H1 (cell line): Measurements from ENCODE around the gene PRELID1. TPM values are rescaled to one million over a fixed set of nuclear protein-coding genes. Genes with fewer than 3 reads are reported as not detected.

Source experiments
- CTCF ChIA-PET: fragments of 300-600 bp; sonication (Branson Sonifier 250); formaldehyde crosslinking; loops from one replicate; lab custom pipeline; 2021; ENCODE audit not compliant: partially characterized antibody; lab: Charles Lee
- POLR2A ChIA-PET: fragments of 300-600 bp; sonication (Branson Sonifier 250); formaldehyde crosslinking; loops from one replicate; lab custom pipeline; 2021; ENCODE audit warnings: inconsistent platforms; ENCODE audit not compliant: partially characterized antibody; lab: Charles Lee
- DNase-seq, 2 experiments: peaks; one replicate each; pipeline versions ENCODE4 v3.0.0 to v3.0.0-alpha.2; 2010 to 2022; ENCODE audit warnings: low spot score in 2 of 2, low read depth in 1 of 2, mixed read lengths in 1 of 2
- FAIRE-seq: peaks from 2 replicates; lab custom pipeline; 2011; peaks lifted over from hg19 to GRCh38; lab: Jason Lieb, UNC
- H2AFZ ChIP-seq: 2 replicates; pipeline ENCODE4 v1.8.1; 2012; ENCODE audit warnings: low read length, inconsistent platforms
- H2AK5ac ChIP-seq: 2 replicates; pipeline ENCODE4 v1.6.1; 2013; ENCODE audit warnings: low read depth, low read length
- H2BK120ac ChIP-seq: replicated peaks from 2 replicates; pipeline ENCODE3; 2013; ENCODE audit warnings: low read depth, low read length, inconsistent platforms
- H2BK12ac ChIP-seq: 2 replicates; pipeline ENCODE4 v1.6.1; 2013; ENCODE audit warnings: low read depth, low read length
- H2BK15ac ChIP-seq: 2 replicates; pipeline ENCODE4 v1.6.1; 2013; ENCODE audit warnings: low read length
- H2BK20ac ChIP-seq: 2 replicates; pipeline ENCODE4 v1.6.1; 2013; ENCODE audit warnings: low read length
- H2BK5ac ChIP-seq: 2 replicates; pipeline ENCODE4 v1.6.1; 2013; ENCODE audit warnings: low read depth, low read length
- H3K14ac ChIP-seq: 2 replicates; pipeline ENCODE4 v1.6.1; 2013; ENCODE audit warnings: inconsistent platforms; ENCODE audit not compliant: insufficient read length
- H3K18ac ChIP-seq: 2 replicates; pipeline ENCODE4 v1.6.1; 2013; ENCODE audit warnings: low read length; ENCODE audit errors: extremely low read depth
- H3K23ac ChIP-seq: 2 replicates; pipeline ENCODE4 v1.6.1; 2013; ENCODE audit warnings: inconsistent platforms; ENCODE audit not compliant: insufficient read length
- H3K23me2 ChIP-seq: 2 replicates; pipeline ENCODE4 v1.6.1; 2013; ENCODE audit warnings: low read depth, low read length
- H3K27ac ChIP-seq: 2 replicates; pipeline ENCODE4 v1.6.1; 2011; ENCODE audit warnings: low read depth, low read length, inconsistent platforms
- H3K27me3 ChIP-seq, 4 experiments: replicated peaks in 1 of 4; 1 replicate in 1 of 4; 2 replicates in 3 of 4; pipeline versions ENCODE4 v1.6.1 to v1.8.1; 2011 to 2013; ENCODE audit warnings: low read length in 3 of 4, mild to moderate bottlenecking in 3 of 4, inconsistent platforms in 2 of 4, mixed read lengths in 2 of 4, moderate library complexity in 1 of 4; ENCODE audit not compliant: control insufficient read depth in 3 of 4, insufficient read depth in 3 of 4; ENCODE audit errors: extremely low read depth in 1 of 4
- H3K36me3 ChIP-seq, 4 experiments: 2 replicates each; pipeline versions ENCODE4 v1.6.1 to v1.8.1; 2011 to 2013; ENCODE audit warnings: mild to moderate bottlenecking in 4 of 4, low read length in 3 of 4, moderate library complexity in 2 of 4, control low read depth in 1 of 4, inconsistent platforms in 1 of 4; ENCODE audit not compliant: insufficient read depth in 4 of 4, control insufficient read depth in 2 of 4
- H3K4ac ChIP-seq: replicated peaks from 2 replicates; pipeline ENCODE3; 2013; ENCODE audit warnings: low read length, low read depth, mixed read lengths, inconsistent platforms; ENCODE audit not compliant: insufficient read length
- H3K4me1 ChIP-seq, 4 experiments: replicated peaks in 1 of 4; 1 replicate in 1 of 4; 2 replicates in 3 of 4; pipeline versions ENCODE4 v1.6.1 to v1.8.1; 2011 to 2013; ENCODE audit warnings: low read length in 3 of 4, inconsistent platforms in 2 of 4, mixed read lengths in 1 of 4; ENCODE audit not compliant: insufficient read depth in 4 of 4, control insufficient read depth in 3 of 4
- H3K4me2 ChIP-seq, 2 experiments: 2 replicates each; pipeline versions ENCODE4 v1.6.1 to v1.8.1; 2011 to 2013; ENCODE audit warnings: low read depth in 2 of 2, low read length in 2 of 2, control low read depth in 1 of 2, inconsistent platforms in 1 of 2, mild to moderate bottlenecking in 1 of 2; ENCODE audit not compliant: insufficient read depth in 1 of 2
- H3K4me3 ChIP-seq, 4 experiments: fragments of 200-600, 300-600 bp in 1 of 4; sonication (generic), shearing (Covaris generic), sonication (Bioruptor Twin) in 1 of 4; 2 replicates each; pipeline versions ENCODE4 v1.5.1 to v1.8.1; 2011 to 2016; ENCODE audit warnings: low read length in 4 of 4, low read depth in 3 of 4, control low read depth in 2 of 4, inconsistent platforms in 2 of 4, mild to moderate bottlenecking in 2 of 4, mixed read lengths in 1 of 4, moderate library complexity in 1 of 4; ENCODE audit not compliant: insufficient read depth in 2 of 4; ENCODE audit errors: extremely low read depth in 1 of 4
- H3K56ac ChIP-seq: replicated peaks from 2 replicates; pipeline ENCODE3; 2013; ENCODE audit warnings: low read depth, mild to moderate bottlenecking, mixed read lengths, low read length, inconsistent platforms; ENCODE audit not compliant: insufficient read length
- H3K79me1 ChIP-seq: 2 replicates; pipeline ENCODE4 v1.6.1; 2013; ENCODE audit warnings: low read depth, low read length, control low read depth
- H3K79me2 ChIP-seq, 2 experiments: 2 replicates each; pipeline versions ENCODE4 v1.6.1 to v1.8.1; 2012 to 2013; ENCODE audit warnings: low read length in 2 of 2, mild to moderate bottlenecking in 2 of 2, inconsistent platforms in 1 of 2; ENCODE audit not compliant: insufficient read depth in 2 of 2, control insufficient read depth in 1 of 2
- H3K9ac ChIP-seq, 4 experiments: replicated peaks in 1 of 4; 1 replicate in 1 of 4; 2 replicates in 3 of 4; pipeline versions ENCODE4 v1.6.1 to v1.8.1; 2011 to 2013; ENCODE audit warnings: low read depth in 3 of 4, low read length in 3 of 4, control low read depth in 2 of 4, mild to moderate bottlenecking in 2 of 4, moderate library complexity in 2 of 4, inconsistent platforms in 1 of 4; ENCODE audit errors: extremely low read depth in 1 of 4
- H3K9me3 ChIP-seq, 2 experiments: 2 replicates each; pipeline versions ENCODE4 v1.6.1 to v1.8.1; 2012 to 2013; ENCODE audit warnings: mild to moderate bottlenecking in 2 of 2, moderate library complexity in 2 of 2, control low read depth in 1 of 2, inconsistent platforms in 1 of 2, low read depth in 1 of 2, low read length in 1 of 2, mixed read lengths in 1 of 2; ENCODE audit not compliant: insufficient read depth in 2 of 2
- H4K20me1 ChIP-seq, 2 experiments: replicated peaks in 1 of 2; 2 replicates each; pipeline versions ENCODE3 to v1.8.1; 2011 to 2013; ENCODE audit warnings: inconsistent platforms in 2 of 2, low read length in 2 of 2, mild to moderate bottlenecking in 1 of 2; ENCODE audit not compliant: insufficient read depth in 2 of 2, control insufficient read depth in 1 of 2
- H4K5ac ChIP-seq: 2 replicates; pipeline ENCODE4 v1.6.1; 2013; ENCODE audit warnings: low read length, low read depth, mixed read lengths, inconsistent platforms; ENCODE audit not compliant: insufficient read length
- H4K8ac ChIP-seq: 2 replicates; pipeline ENCODE4 v1.8.0; 2013; ENCODE audit warnings: mild to moderate bottlenecking, moderate library complexity, low read length, inconsistent platforms; ENCODE audit not compliant: insufficient read depth; ENCODE audit errors: extremely low read depth
- H4K91ac ChIP-seq: replicated peaks from 2 replicates; pipeline ENCODE3; 2013; ENCODE audit warnings: low read length, mixed read lengths, inconsistent platforms; ENCODE audit not compliant: insufficient read length
- HDAC6 ChIP-seq: IDR thresholded peaks from one replicate; pipeline ENCODE4 v1.7.1; 2012; ENCODE audit warnings: low read depth, mild to moderate bottlenecking, inconsistent platforms, low read length, moderate library complexity
- SIN3A ChIP-seq, 2 experiments: IDR thresholded peaks in 1 of 2; conservative IDR thresholded peaks in 1 of 2; 2 replicates each; pipeline ENCODE4 v1.6.1; 2011 to 2012; ENCODE audit warnings: low read length in 2 of 2, improper control_type of control experiment in 1 of 2, low read depth in 1 of 2, mild to moderate bottlenecking in 1 of 2
- TAF7 ChIP-seq: optimal IDR thresholded peaks from 2 replicates; pipeline ENCODE3; 2011; ENCODE audit warnings: low read depth, mild to moderate bottlenecking, inconsistent platforms, low read length, moderate library complexity, borderline replicate concordance
- YY1 ChIP-seq: IDR thresholded peaks from 2 replicates; pipeline ENCODE4 v1.6.1; 2011; ENCODE audit warnings: low read depth, mild to moderate bottlenecking, low read length
- WGBS, 2 experiments: shearing (Covaris generic) in 1 of 2; methylation state at CpG; one replicate each; pipeline versions ENCODE4 v1.1.6 to v1.1.7; 2013 to 2015; ENCODE audit warnings: low lambda C conversion rate in 2 of 2, mixed read lengths in 2 of 2, inconsistent platforms in 1 of 2, low coverage in 1 of 2, missing lambda C conversion rate in 1 of 2; ENCODE audit not compliant: insufficient replicate concordance in 2 of 2, insufficient coverage in 1 of 2, insufficient read length in 1 of 2; ENCODE audit errors: extremely low coverage in 1 of 2, missing lambda C conversion rate in 1 of 2; 5-methylcytosine and 5-hydroxymethylcytosine counted together
- polyA plus RNA-seq, 7 experiments: library from polyadenylated mRNA; depleted of rRNA in 3 of 7; stranded (reverse) in 5 of 7; unstranded in 2 of 7; fragments of >200 nt in 5 of 7; fragments of 200-250 nt in 2 of 7; gene quantifications; 1 replicate in 5 of 7; 2 replicates in 1 of 7; 4 replicates in 1 of 7; pipeline versions ENCODE4 v1.2.1 to v1.2.3, GENCODE V29; 2011 to 2013; ENCODE audit warnings: missing spikeins in 2 of 7, mixed read lengths in 2 of 7
- total RNA-seq: library from RNA; stranded (reverse); fragmentation: NEBNext Ultra II Directional; extraction: Animal tissue kit (Norgen Biotek cat#: 25700); gene quantifications from 2 replicates; pipeline ENCODE4 v1.2.1, GENCODE V29; 2021

PRELID1 gene
- total and polyA plus RNA-seq, 2 of the 8 experiments (the other 6 are each of a cell fraction or from before 2014, with no cell fraction given): 272 to 428 TPM

GRCh38 chr5:177349362-177349647, 45.7 kb downstream of the PRELID1 start:
- H3K9ac ChIP-seq: no peak overlapping the region
- 90% methylated on average over 3 of the region's 3 CpGs; no CpG with 5 or more reads in 1 of the 2 experiments for WGBS, 2 experiments
- POLR2A ChIA-PET: interaction anchor here (0.7 to 8.1 kb wide), 5 partner anchors 10 to 260 kb away, joined by 3 to 66 read pairs (median 3); partner anchors contain the start of gene PDLIM7
- TF ChIP-seq TAF7 (no peak), YY1 (no peak), HDAC6 (no peak), SIN3A (conservative IDR thresholded peaks at IDR 0.05 in 1 of 2, IDR thresholded peaks at IDR 0.05 in 1 of 2; ENCODE audit: low read depth in 1 of 2, low read length in 2 of 2) (no peak)

More at GRCh38 chr5:177349362-177349647, 45.7 kb downstream of the PRELID1 start:
- no peak overlapping the region for H3K4me3 ChIP-seq
- peaks cover 18% of the 10 kb centered on the region for H3K79me1 ChIP-seq
- no peak overlapping the region for H3K18ac ChIP-seq
- H3K4me1 ChIP-seq: peaks cover 0 to 13% (median 4%) of the 10 kb centered on the region in 4 experiments; a peak in 3 of 7 replicates
- no peaks in the 10 kb centered on the region for H3K9me3 ChIP-seq
- no peak overlapping the region for H2BK15ac ChIP-seq
- peaks cover 5% of the 10 kb centered on the region in 2 experiments for H4K20me1 ChIP-seq
- H3K36me3 ChIP-seq: peaks cover 0 to 7% (median 4%) of the 10 kb centered on the region in 4 experiments; a peak in 4 of 8 replicates
- H4K8ac ChIP-seq: no peak overlapping the region
- H3K27ac ChIP-seq: no peak overlapping the region
- no peak overlapping the region for H2BK5ac ChIP-seq
- H2BK120ac ChIP-seq: no peak overlapping the region
- DNase-seq: no peak
- no peak overlapping the region; a peak in 1 of 4 replicates for H3K4me2 ChIP-seq
- H3K27me3 ChIP-seq: no peaks in the 10 kb centered on the region
- no peak overlapping the region for H2AFZ ChIP-seq
- no peak overlapping the region for H2BK12ac ChIP-seq
- no peak overlapping the region for H4K91ac ChIP-seq
- H3K23ac ChIP-seq: no peak overlapping the region
- no peak overlapping the region for H3K56ac ChIP-seq
- no peak for FAIRE-seq
- no peak overlapping the region for H3K14ac ChIP-seq
- peaks cover 15 to 60% of the 10 kb centered on the region in 2 experiments for H3K79me2 ChIP-seq
- no peak overlapping the region for H4K5ac ChIP-seq
- no peak overlapping the region for H3K4ac ChIP-seq
- H3K23me2 ChIP-seq: peaks cover 8% of the 10 kb centered on the region
- no peak overlapping the region for H2BK20ac ChIP-seq
- H2AK5ac ChIP-seq: no peak overlapping the region
- CTCF ChIA-PET: interaction anchor here (0.6 to 11.2 kb wide), 10 partner anchors 11 to 104 kb away, joined by 3 to 142 read pairs (median 4); no protein-coding TSS in a partner anchor
